ENCODE data around the gene ICA1.

GRCh38 chr7:8159595-8159994 lies 102.4 kb downstream of the ICA1 start:
- TF ChIP-seq GATA2 (IDR thresholded peaks at IDR 0.05; ENCODE audit: low read depth, low read length) (no peak), GATA3 (IDR thresholded peaks at IDR 0.05; ENCODE audit: low read depth, low read length) (no peak)
